Measurements from ENCODE around the gene MYO5B. TPM values are rescaled to one million over a fixed set of nuclear protein-coding genes. Genes with fewer than 3 reads are reported as not detected.

Gene MYO5B
- total and polyA plus RNA-seq, 8 donors: 6.2 to 25.3 (median 12.6) TPM

- FAIRE-seq (no peak), ATAC-seq (no peak), DNase-seq (no peak)
- H3K4me1 ChIP-seq: no peaks in the 10 kb centered on the region
- no peak for TF ChIP-seq CTCF (IDR thresholded peaks at IDR 0.05)
- H3K36me3 ChIP-seq: no peaks in the 10 kb centered on the region
- WGBS, 2 donors: 95 to 96% methylated on average over 3 of the region's 3 CpGs
- H3K27ac ChIP-seq: no peak overlapping the region
- no peaks in the 10 kb centered on the region for H3K27me3 ChIP-seq
- intact Hi-C loops (cut with DNase I): no loop called here
- H3K9me3 ChIP-seq: no peaks in the 10 kb centered on the region
- no peak overlapping the region for H3K4me3 ChIP-seq
Measured at GRCh38 chr18:50022985-50023384, 172.0 kb downstream of the MYO5B start.

GRCh38 chr18:50014606-50015005, 180.3 kb downstream of the MYO5B start:
- Histone ChIP-seq H3K36me3 (no peaks in the 10 kb centered on the region), H3K27ac (no peak overlapping the region), H3K9me3 (no peaks in the 10 kb centered on the region), H3K27me3 (no peaks in the 10 kb centered on the region), H3K4me1 (peaks cover 0 to 5% (median 0%) of the 10 kb centered on the region in 3 donors), H3K4me3 (no peak overlapping the region)
- DNase-seq (no peak), FAIRE-seq (no peak), ATAC-seq (no peak)
- 87 to 92% methylated on average over 4 of the region's 4 CpGs for WGBS, 2 donors
- intact Hi-C loops (cut with DNase I): no loop called here
- no peak for TF ChIP-seq CTCF (IDR thresholded peaks at IDR 0.05)

- FAIRE-seq (no peak), ATAC-seq (no peak)
Measured at GRCh38 chr18:50013363-50014138, 181.4 kb downstream of the MYO5B start.

GRCh38 chr18:50011813-50012435, 183.0 kb downstream of the MYO5B start:
- ATAC-seq (peak; percentile 55 to 71 (median 69)), FAIRE-seq (no peak), DNase-seq (no peak)
- no peak overlapping the region for H3K4me3 ChIP-seq
- peaks cover 0 to 5% (median 0%) of the 10 kb centered on the region in 3 donors for H3K4me1 ChIP-seq
- intact Hi-C loops (cut with DNase I): no loop called here
- H3K27ac ChIP-seq: no peak overlapping the region
- WGBS, 2 donors: 75 to 82% methylated on average over 4 of the region's 4 CpGs
- H3K36me3 ChIP-seq: no peaks in the 10 kb centered on the region
- H3K27me3 ChIP-seq: no peaks in the 10 kb centered on the region
- no peaks in the 10 kb centered on the region for H3K9me3 ChIP-seq
- no peak for TF ChIP-seq CTCF (IDR thresholded peaks at IDR 0.05)

More at GRCh38 chr18:50013363-50014138, 181.4 kb downstream of the MYO5B start:
- H3K36me3 ChIP-seq: no peaks in the 10 kb centered on the region
- 87 to 91% methylated on average over 8 of the region's 8 CpGs for WGBS, 2 donors
- intact Hi-C loops (cut with DNase I): no loop called here
- no peak for TF ChIP-seq CTCF (IDR thresholded peaks at IDR 0.05)
- H3K9me3 ChIP-seq: no peaks in the 10 kb centered on the region
- no peaks in the 10 kb centered on the region for H3K27me3 ChIP-seq
- H3K27ac ChIP-seq: no peak overlapping the region
- no peak overlapping the region for H3K4me3 ChIP-seq
- DNase-seq: no peak
- H3K4me1 ChIP-seq: peaks cover 0 to 5% (median 0%) of the 10 kb centered on the region in 3 donors
